ENCODE results near the gene DNAH1. TPM values are rescaled to one million over a fixed set of nuclear protein-coding genes. Genes with fewer than 3 reads are reported as not detected.
A peak's percentile ranks its signal among the peaks of the same experiment; 100 is the strongest.

The DNAH1 gene
- total RNA-seq, 3 donors from 2014 or later, result 9.0 to 25.9 (median 10.9) TPM

DNA sequence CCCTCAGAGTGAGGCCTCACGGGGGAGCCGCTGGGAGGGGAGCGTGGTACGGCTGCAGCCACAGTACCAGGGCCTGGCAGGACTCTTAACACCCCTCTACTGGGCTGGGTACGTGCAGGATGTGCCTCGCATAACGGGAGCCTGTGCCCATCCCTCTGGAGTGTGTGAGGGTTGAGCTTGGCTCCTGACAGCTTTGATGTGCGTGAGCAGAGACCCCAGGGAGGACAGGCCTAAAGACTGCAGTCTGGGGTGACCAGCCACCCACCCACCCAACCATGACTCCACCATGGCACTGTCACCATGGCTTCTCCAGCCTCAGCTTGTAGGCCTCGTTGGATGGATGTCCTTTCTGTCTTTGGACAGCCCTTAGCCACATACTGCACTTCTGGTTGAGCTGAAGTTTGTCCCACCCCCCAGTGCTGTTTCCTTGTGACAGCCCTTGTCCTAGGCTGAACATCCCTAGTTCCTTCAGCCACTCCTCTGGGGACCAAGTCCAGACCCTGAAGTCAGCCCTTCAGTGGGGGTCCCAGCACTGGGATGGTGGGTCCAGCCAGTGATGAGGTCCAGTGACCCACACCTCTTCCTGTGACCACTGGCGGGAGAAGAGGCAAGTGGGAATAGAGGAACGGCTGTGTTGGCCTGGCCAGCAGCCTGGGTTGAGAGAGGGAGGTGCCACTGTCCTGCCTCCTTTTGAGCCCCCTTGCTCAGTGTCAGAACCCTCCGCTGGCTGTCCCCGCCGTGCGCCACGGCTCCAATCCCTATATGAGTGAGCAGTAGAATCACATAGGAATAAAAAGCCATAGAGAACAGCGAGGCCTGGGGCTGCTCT, 22.4 kb upstream of the DNAH1 start:
- intact Hi-C loops (cut with DNase I, micrococcal nuclease), result no loop called here
- no peaks in the 10 kb centered on the region for H3K9me3 ChIP-seq
- H3K36me3 ChIP-seq (ENCODE audit: low read depth), result no peaks in the 10 kb centered on the region
- TF ChIP-seq, protein P1, sequence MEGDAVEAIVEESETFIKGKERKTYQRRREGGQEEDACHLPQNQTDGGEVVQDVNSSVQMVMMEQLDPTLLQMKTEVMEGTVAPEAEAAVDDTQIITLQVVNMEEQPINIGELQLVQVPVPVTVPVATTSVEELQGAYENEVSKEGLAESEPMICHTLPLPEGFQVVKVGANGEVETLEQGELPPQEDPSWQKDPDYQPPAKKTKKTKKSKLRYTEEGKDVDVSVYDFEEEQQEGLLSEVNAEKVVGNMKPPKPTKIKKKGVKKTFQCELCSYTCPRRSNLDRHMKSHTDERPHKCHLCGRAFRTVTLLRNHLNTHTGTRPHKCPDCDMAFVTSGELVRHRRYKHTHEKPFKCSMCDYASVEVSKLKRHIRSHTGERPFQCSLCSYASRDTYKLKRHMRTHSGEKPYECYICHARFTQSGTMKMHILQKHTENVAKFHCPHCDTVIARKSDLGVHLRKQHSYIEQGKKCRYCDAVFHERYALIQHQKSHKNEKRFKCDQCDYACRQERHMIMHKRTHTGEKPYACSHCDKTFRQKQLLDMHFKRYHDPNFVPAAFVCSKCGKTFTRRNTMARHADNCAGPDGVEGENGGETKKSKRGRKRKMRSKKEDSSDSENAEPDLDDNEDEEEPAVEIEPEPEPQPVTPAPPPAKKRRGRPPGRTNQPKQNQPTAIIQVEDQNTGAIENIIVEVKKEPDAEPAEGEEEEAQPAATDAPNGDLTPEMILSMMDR (IDR thresholded peaks at IDR 0.05), result no peak
- peaks cover 32% of the 10 kb centered on the region for H3K4me1 ChIP-seq (ENCODE audit: low read depth)
- ATAC-seq, result no peak
- DNase-seq, result peak in 1 of 3 donors; percentile 30
- H3K4me3 ChIP-seq, result no peak overlapping the region

DNA sequence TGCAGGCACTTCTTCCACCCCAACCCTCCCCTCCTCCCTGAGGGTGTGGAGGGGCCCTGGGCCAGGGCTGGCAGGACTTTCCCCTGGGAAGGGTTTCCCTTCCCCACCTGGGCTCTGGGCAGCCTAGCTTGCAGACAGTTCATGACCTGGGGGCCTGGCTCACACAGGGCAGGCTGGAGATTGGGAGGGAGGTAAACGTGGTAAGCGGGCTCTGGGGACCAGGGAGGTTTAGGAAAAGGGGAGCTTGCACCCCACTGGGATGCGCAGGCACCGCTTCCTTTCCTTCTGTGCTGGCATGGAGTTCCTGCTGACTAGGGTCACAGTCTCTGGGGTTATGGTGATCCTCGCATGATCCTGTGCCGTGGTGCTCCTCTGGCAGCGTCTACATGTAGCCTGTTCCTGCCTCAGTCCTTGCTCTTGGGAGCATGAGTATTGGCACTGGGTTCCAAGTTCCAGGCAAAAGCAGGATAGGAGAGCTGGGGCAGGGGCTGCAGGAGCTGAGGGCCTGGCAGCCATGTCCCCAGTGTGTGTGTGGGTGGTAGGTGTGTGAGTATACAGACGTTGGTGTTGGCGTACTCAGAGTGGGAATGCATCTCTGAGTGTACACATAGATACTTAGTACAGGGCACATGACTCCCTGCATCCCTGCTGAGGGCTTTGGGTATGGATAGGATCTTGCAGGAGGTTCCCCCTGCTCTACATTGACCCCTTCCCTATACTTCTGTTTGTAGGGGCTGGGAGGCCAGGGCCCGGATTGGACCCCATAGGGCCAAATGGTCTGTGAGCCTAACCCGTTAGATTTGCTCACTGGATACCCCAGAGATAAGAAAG, 21.6 kb upstream of the DNAH1 start:
- peak in 1 of 3 donors; percentile 16 for DNase-seq
- H3K4me3 ChIP-seq, result no peak overlapping the region
- intact Hi-C loops (cut with DNase I, micrococcal nuclease), result no loop called here
- no peaks in the 10 kb centered on the region for H3K9me3 ChIP-seq
- no peak for ATAC-seq
- TF ChIP-seq, protein P1 (IDR thresholded peaks at IDR 0.05), result no peak
- H3K36me3 ChIP-seq (ENCODE audit: low read depth), result no peaks in the 10 kb centered on the region
- peaks cover 23% of the 10 kb centered on the region for H3K4me1 ChIP-seq (ENCODE audit: low read depth)

DNA sequence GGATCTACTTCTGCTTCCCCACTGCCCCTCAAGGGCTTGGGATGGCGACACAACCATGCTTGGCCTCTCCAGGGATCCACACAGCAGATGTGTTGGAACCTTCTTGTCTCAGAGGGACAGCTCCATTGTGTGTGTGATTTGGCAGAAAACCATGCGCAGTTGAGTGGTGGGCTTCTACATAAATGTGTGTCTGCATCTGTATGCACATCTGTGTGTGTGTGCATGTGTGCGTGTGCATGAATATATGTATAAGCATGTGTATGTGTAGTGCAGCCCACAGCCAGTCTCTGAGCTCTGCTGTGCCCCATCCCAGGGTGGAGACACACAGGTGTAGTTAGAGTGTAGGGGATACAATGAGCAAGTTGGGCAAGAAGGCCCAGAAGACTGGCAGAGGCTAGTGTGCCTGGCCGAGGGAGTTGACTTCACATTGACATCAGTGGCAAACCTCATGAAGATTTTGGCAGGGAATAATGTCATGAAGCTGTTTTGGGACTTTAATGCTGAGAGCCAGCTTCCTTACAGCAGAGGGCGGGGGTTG, 20.4 kb upstream of the DNAH1 start:
- ATAC-seq, result no peak
- TF ChIP-seq, protein P1 (IDR thresholded peaks at IDR 0.05), result no peak
- intact Hi-C loops (cut with DNase I, micrococcal nuclease), result no loop called here
- Histone ChIP-seq H3K9me3 (no peaks in the 10 kb centered on the region), H3K36me3 (ENCODE audit: low read depth) (no peaks in the 10 kb centered on the region), H3K4me1 (ENCODE audit: low read depth) (peaks cover 11% of the 10 kb centered on the region), H3K4me3 (no peak overlapping the region)
- DNase-seq, result peak in 1 of 3 donors; percentile 7

DNA sequence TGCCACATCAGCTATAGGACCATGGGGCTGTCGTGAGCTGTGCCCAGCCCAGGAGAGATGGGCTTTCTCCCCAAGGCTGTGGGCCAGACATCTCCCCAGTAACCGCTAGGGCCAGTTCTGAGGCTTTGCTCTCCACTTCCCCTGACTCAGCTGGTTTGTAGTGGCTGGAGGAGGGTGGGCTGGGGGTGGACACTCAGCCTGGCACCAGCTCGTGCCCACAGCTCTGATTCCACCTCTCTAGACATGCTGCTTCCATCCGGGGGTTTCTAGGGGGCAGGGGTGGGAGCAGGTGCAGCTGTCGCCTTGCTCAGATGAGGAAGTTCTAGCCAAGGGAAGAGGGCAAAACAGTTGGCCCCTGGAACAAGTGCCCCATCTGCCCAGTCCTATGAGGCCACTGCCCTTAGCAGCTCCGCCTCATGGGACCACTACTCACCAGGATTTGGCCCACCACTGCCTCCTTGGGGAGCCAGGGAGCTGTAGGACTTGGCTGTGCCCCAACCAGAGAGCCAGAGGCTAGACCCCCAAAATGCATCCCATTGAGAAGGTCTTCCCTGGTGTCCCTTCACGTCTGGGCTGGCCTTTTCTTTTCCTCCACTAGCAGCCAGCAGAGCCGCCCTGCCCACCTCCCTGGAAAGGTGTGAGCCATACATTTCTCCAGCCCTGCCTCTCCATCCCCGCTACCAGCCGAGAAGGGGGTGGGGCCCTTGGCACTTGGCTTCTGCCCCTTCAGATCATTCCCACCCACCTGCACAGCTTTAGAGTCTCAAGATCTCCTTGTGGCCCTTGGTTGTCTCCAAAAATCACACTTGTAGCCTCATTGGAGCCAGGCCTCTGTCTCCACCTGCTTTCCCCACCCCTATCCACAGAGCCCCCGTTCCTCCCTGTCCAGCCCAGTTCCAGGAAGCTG, 18.6 kb upstream of the DNAH1 start:
- H3K36me3 ChIP-seq (ENCODE audit: low read depth), result no peaks in the 10 kb centered on the region
- H3K4me3 ChIP-seq, result no peak overlapping the region
- no peak for ATAC-seq
- TF ChIP-seq, protein P1 (IDR thresholded peaks at IDR 0.05), result no peak
- H3K9me3 ChIP-seq, result no peaks in the 10 kb centered on the region
- no peaks in the 10 kb centered on the region for H3K4me1 ChIP-seq (ENCODE audit: low read depth)
- intact Hi-C loops (cut with DNase I, micrococcal nuclease), result no loop called here
- peak in 1 of 3 donors; percentile 29 for DNase-seq
